GM12878 (cell line): ENCODE data around the gene MMD. TPM values are rescaled to one million over a fixed set of nuclear protein-coding genes. Genes with fewer than 3 reads are reported as not detected.

Source experiments
- ATAC-seq: fragments of 200-7000 bp; cut with Tn5 transposase; 3 replicates; pipeline ENCODE4 v1.9.1; 2020; ENCODE audit warnings: mild to moderate bottlenecking, moderate library complexity
- BruUV-seq: library from RNA; stranded (reverse); fragments of 400-500 nt; replicated peaks from 2 replicates; lab custom pipeline; 2021; lab: Mats Ljungman, UMichigan
- CTCF ChIA-PET: fragments of 300-600 bp; sonication (Branson Sonifier 250); formaldehyde crosslinking; extraction: SDS; loops from one replicate; lab custom pipeline; 2021; ENCODE audit warnings: inconsistent platforms; lab: Yijun Ruan, JAX
- POLR2A ChIA-PET: fragments of 350-600 bp; formaldehyde crosslinking; extraction: SDS; loops from one replicate; lab custom pipeline; 2021; ENCODE audit warnings: inconsistent platforms; lab: Charles Lee
- RAD21 ChIA-PET: fragments of 300-600 bp; sonication (Branson Sonifier 250); formaldehyde crosslinking; loops from one replicate; lab custom pipeline; 2023; ENCODE audit warnings: antibody characterized with exemption; ENCODE audit not compliant: unreplicated experiment; lab: Charles Lee
- SMC1A ChIA-PET: fragments of 300-600 bp; sonication (Branson Sonifier 250); formaldehyde crosslinking; loops from one replicate; lab custom pipeline; 2023; ENCODE audit not compliant: unreplicated experiment, uncharacterized antibody; lab: Charles Lee
- DNase-seq: peaks from one replicate; pipeline ENCODE4 v3.0.0-alpha.2; 2011; ENCODE audit warnings: low read depth, low spot score
- FAIRE-seq: peaks from 3 replicates; lab custom pipeline; 2011; peaks lifted over from hg19 to GRCh38; lab: Jason Lieb, UNC
- H2AFZ ChIP-seq: 2 replicates; pipeline ENCODE4 v1.6.0; 2011; ENCODE audit warnings: low read depth, low read length, control low read depth; ENCODE audit not compliant: control insufficient read depth
- H3K27ac ChIP-seq: 2 replicates; pipeline ENCODE4 v1.5.1; 2011; ENCODE audit warnings: control low read depth; ENCODE audit not compliant: control insufficient read depth, insufficient read depth
- H3K27me3 ChIP-seq, 2 experiments: replicated peaks in 1 of 2; 2 replicates each; pipeline versions ENCODE4 v1.6.0 to v1.6.1; 2011; ENCODE audit warnings: low read length in 1 of 2; ENCODE audit not compliant: control insufficient read depth in 2 of 2, insufficient read depth in 2 of 2
- H3K36me3 ChIP-seq, 2 experiments: 2 replicates each; pipeline ENCODE4 v1.5.1; 2011; ENCODE audit warnings: low read length in 1 of 2; ENCODE audit not compliant: control insufficient read depth in 2 of 2, insufficient read depth in 2 of 2
- H3K4me1 ChIP-seq: 2 replicates; pipeline ENCODE4 v1.6.1; 2011; ENCODE audit warnings: mild to moderate bottlenecking, low read length, moderate library complexity, mixed read lengths; ENCODE audit not compliant: control insufficient read depth, insufficient read depth
- H3K4me2 ChIP-seq: 2 replicates; pipeline ENCODE4 v1.6.0; 2011; ENCODE audit warnings: control low read depth; ENCODE audit not compliant: control insufficient read depth, insufficient read depth
- H3K4me3 ChIP-seq: fragments of 200-600 bp; sonication (generic); 2 replicates; pipeline ENCODE4 v1.5.1; 2016
- H3K79me2 ChIP-seq: 2 replicates; pipeline ENCODE4 v1.6.0; 2011; ENCODE audit warnings: low read length; ENCODE audit not compliant: control insufficient read depth, insufficient read depth
- H3K9ac ChIP-seq: 2 replicates; pipeline ENCODE4 v1.8.0; 2011; ENCODE audit warnings: low read length, control low read depth, mixed read lengths; ENCODE audit not compliant: control insufficient read depth, insufficient read depth
- H3K9me3 ChIP-seq: replicated peaks from 3 replicates; pipeline ENCODE4 v1.5.1; 2011; ENCODE audit warnings: mild to moderate bottlenecking, low read length; ENCODE audit not compliant: control insufficient read depth, insufficient read depth
- H4K20me1 ChIP-seq: 2 replicates; pipeline ENCODE4 v1.6.0; 2011; ENCODE audit not compliant: control insufficient read depth, insufficient read depth
- BRCA1 ChIP-seq: IDR thresholded peaks from 2 replicates; pipeline ENCODE4 v1.6.1; 2011; ENCODE audit warnings: low read depth, low read length, improper control_type of control experiment
- MTA2 ChIP-seq: fragments of 450-650 bp; IDR thresholded peaks from 2 replicates; pipeline ENCODE4 v1.6.1; 2016; ENCODE audit warnings: low read depth, mild to moderate bottlenecking, moderate library complexity
- MXI1 ChIP-seq: fragments of 150-350 bp; IDR thresholded peaks from 2 replicates; pipeline ENCODE4 v1.6.1; 2011; ENCODE audit warnings: low read depth, mild to moderate bottlenecking, inconsistent platforms, low read length, improper control_type of control experiment
- NR2C1 ChIP-seq: fragments of 450-650 bp; IDR thresholded peaks from 2 replicates; pipeline ENCODE4 v1.6.1; 2017; ENCODE audit warnings: antibody characterized with exemption, mild to moderate bottlenecking, moderate library complexity
- NRF1 ChIP-seq: conservative IDR thresholded peaks from 2 replicates; pipeline ENCODE4 v1.6.1; 2011; ENCODE audit warnings: mild to moderate bottlenecking, low read depth, low read length, improper control_type of control experiment
- POLR2A ChIP-seq: IDR thresholded peaks from 2 replicates; pipeline ENCODE4 v1.6.1; 2011; ENCODE audit warnings: low read depth, mild to moderate bottlenecking, low read length
- RUNX3 ChIP-seq: IDR thresholded peaks from 2 replicates; pipeline ENCODE4 v1.6.1; 2012; ENCODE audit warnings: low read length, inconsistent platforms
- SPI1 ChIP-seq: IDR thresholded peaks from 2 replicates; pipeline ENCODE4 v1.6.1; 2011; ENCODE audit warnings: low read depth, mild to moderate bottlenecking, low read length, moderate library complexity, borderline replicate concordance; ENCODE audit not compliant: insufficient read depth
- STAT1 ChIP-seq: fragments of 450-650 bp; conservative IDR thresholded peaks from 2 replicates; pipeline ENCODE4 v1.6.1; 2014; ENCODE audit warnings: antibody characterized with exemption, mild to moderate bottlenecking
- TAF1 ChIP-seq: IDR thresholded peaks from 2 replicates; pipeline ENCODE4 v1.6.1; 2011; ENCODE audit warnings: mild to moderate bottlenecking, low read depth, low read length, borderline replicate concordance
- TCF7 ChIP-seq: IDR thresholded peaks from 2 replicates; pipeline ENCODE4 v1.6.1; 2014; ENCODE audit warnings: antibody characterized with exemption, borderline replicate concordance
- ZBED1 ChIP-seq: IDR thresholded peaks from 2 replicates; pipeline ENCODE4 v1.6.1; 2016; ENCODE audit warnings: borderline replicate concordance
- ZSCAN29 ChIP-seq: fragments of 450-650 bp; IDR thresholded peaks from 2 replicates; pipeline ENCODE4 v1.6.1; 2017; ENCODE audit warnings: mild to moderate bottlenecking, moderate library complexity
- WGBS: methylation state at CpG from one replicate; pipeline ENCODE4 v1.1.6; 2016; ENCODE audit warnings: low lambda C conversion rate; ENCODE audit not compliant: insufficient replicate concordance, insufficient coverage; ENCODE audit errors: missing lambda C conversion rate; 5-methylcytosine and 5-hydroxymethylcytosine counted together
- in situ Hi-C: fragments of 300-500 bp; cut with MboI; formaldehyde crosslinking; loops from 9 replicates; pipeline ENCODE4 v1.14.3; 2018; ENCODE audit warnings: mixed read lengths
- intact Hi-C: fragments of 100-400 bp; cut with micrococcal nuclease; formaldehyde crosslinking; loops from one replicate; pipeline ENCODE4 v1.14.2; 2022; ENCODE audit not compliant: unreplicated experiment
- polyA plus RNA-seq, 11 experiments: library from polyadenylated mRNA; depleted of rRNA in 4 of 11; unstranded in 6 of 11; stranded (reverse) in 5 of 11; fragments of >200 nt; fragmentation: Nextera tagmentation in 4 of 11; fragmentation: Illumina TruSeq in 1 of 11; extraction: Ambion mirVana in 4 of 11; extraction: Trizol in 1 of 11; gene quantifications; 1 replicate in 1 of 11; 2 replicates in 10 of 11; pipeline versions ENCODE4 v1.2.1 to v1.2.3, GENCODE V29; 2011 to 2016; ENCODE audit warnings: inconsistent platforms in 2 of 11, missing spikeins in 2 of 11, low read depth in 1 of 11
- total RNA-seq, 4 experiments: library from RNA; depleted of rRNA in 3 of 4; stranded (reverse); fragments of >200 nt in 3 of 4; fragmentation: Illumina TruSeq in 1 of 4; extraction: Trizol in 1 of 4; gene quantifications; 2 replicates each; pipeline versions ENCODE4 v1.2.1 to v1.2.3, GENCODE V29; 2013 to 2021
- TF ChIP-seq, protein P1 (sequence below): IDR thresholded peaks from 2 replicates; pipeline ENCODE4 v1.6.1; 2012; ENCODE audit warnings: mild to moderate bottlenecking, low read depth, low read length
- TF ChIP-seq, protein P2 (sequence below): fragments of 450-650 bp; IDR thresholded peaks from 2 replicates; pipeline ENCODE4 v1.6.1; 2017; ENCODE audit warnings: mild to moderate bottlenecking, moderate library complexity

MMD gene
- total and polyA plus RNA-seq, 10 of the 15 experiments (the other 5 are each of a cell fraction or from before 2014, with no cell fraction given), result 8.0 to 46.7 (median 22.3) TPM

- TF ChIP-seq, protein P1, sequence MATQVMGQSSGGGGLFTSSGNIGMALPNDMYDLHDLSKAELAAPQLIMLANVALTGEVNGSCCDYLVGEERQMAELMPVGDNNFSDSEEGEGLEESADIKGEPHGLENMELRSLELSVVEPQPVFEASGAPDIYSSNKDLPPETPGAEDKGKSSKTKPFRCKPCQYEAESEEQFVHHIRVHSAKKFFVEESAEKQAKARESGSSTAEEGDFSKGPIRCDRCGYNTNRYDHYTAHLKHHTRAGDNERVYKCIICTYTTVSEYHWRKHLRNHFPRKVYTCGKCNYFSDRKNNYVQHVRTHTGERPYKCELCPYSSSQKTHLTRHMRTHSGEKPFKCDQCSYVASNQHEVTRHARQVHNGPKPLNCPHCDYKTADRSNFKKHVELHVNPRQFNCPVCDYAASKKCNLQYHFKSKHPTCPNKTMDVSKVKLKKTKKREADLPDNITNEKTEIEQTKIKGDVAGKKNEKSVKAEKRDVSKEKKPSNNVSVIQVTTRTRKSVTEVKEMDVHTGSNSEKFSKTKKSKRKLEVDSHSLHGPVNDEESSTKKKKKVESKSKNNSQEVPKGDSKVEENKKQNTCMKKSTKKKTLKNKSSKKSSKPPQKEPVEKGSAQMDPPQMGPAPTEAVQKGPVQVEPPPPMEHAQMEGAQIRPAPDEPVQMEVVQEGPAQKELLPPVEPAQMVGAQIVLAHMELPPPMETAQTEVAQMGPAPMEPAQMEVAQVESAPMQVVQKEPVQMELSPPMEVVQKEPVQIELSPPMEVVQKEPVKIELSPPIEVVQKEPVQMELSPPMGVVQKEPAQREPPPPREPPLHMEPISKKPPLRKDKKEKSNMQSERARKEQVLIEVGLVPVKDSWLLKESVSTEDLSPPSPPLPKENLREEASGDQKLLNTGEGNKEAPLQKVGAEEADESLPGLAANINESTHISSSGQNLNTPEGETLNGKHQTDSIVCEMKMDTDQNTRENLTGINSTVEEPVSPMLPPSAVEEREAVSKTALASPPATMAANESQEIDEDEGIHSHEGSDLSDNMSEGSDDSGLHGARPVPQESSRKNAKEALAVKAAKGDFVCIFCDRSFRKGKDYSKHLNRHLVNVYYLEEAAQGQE, result no peak
- no peak for TF ChIP-seq ZSCAN29
- peak; percentile 54; the same call in 1 of the 2 replicates for TF ChIP-seq POLR2A
Observed at GRCh38 chr17:55420776-55421178, 858 bp downstream of the MMD start (continued).

DNA sequence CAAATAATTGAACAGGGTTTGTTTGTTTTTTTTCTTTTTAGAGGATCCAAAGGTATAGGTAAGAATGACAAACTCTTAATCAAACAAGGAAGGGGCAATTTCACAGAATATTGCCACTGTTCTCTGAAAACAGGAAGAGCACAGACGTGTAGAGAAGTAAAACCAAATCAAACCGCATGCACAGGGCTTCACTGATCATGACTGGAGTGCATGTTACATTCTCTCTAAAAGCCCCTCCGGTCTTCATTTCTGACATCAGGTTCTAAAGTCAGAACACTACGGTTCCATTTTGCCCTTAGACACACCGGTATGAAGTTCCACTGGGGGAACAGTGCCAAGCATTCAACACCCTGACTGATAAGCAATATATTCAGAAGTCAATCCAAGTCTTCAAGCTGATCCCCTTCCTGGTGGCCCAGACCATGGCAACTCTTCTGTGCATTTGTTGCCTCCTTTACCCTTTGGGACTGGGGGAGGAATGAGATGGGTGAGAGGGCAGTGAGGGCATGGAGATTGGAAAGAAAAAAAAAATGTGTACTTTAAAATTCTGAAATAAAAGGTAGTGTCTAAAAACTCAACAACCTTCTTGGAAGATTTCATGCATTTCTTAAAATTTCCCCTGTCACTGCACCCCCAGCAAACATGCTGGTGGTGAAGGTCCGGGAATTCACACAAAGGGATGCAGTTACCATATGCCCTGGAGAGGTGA, 1.4 kb downstream of the MMD start:
- H4K20me1 ChIP-seq, result no peaks in the 10 kb centered on the region
- no peaks in the 10 kb centered on the region for H3K9me3 ChIP-seq
- in situ Hi-C loops (loop anchor here (5.0 kb wide), 1 partner anchor 92 kb away; the partner anchor contains the start of gene SMIM36), intact Hi-C loops (loop anchor here (1.0 kb wide), 1 partner anchor 94 kb away; no protein-coding TSS in a partner anchor)
- H3K27ac ChIP-seq, result peak overlapping the region; percentile 91
- DNase-seq (no peak), FAIRE-seq (peak; percentile 62), ATAC-seq (peak; percentile 59)
- RAD21 ChIA-PET, result interaction anchor here (0.6 to 8.9 kb wide), 5 partner anchors 15 to 92 kb away, joined by 3 to 99 read pairs (median 12); partner anchors contain the start of gene SMIM36
- POLR2A ChIA-PET, result interaction anchor here (1.7 to 6.4 kb wide), 3 partner anchors 10 to 38 kb away, joined by 4 to 106 read pairs (median 19); no protein-coding TSS in a partner anchor
- H3K27me3 ChIP-seq, result no peaks in the 10 kb centered on the region
- peaks cover 68% of the 10 kb centered on the region for H3K79me2 ChIP-seq
- H3K36me3 ChIP-seq, result no peaks in the 10 kb centered on the region
- H3K4me3 ChIP-seq, result peak overlapping the region; percentile 94
- BruUV-seq, result TSS peak; percentile 72
- WGBS, result 4% methylated on average over 6 of the region's 6 CpGs
- H2AFZ ChIP-seq, result peak overlapping the region; percentile 31
- H3K4me1 ChIP-seq, result peaks cover 31% of the 10 kb centered on the region
- SMC1A ChIA-PET, result interaction anchor here (1.1 to 16.9 kb wide), 7 partner anchors 14 to 91 kb away, joined by 3 to 359 read pairs (median 23); partner anchors contain the start of gene SMIM36
- H3K9ac ChIP-seq, result peak overlapping the region; percentile 99
- peak overlapping the region; percentile 77 for H3K4me2 ChIP-seq
- CTCF ChIA-PET, result interaction anchor here (1.6 to 1.7 kb wide), 3 partner anchors 17 to 94 kb away, joined by 5 to 6 read pairs (median 5); no protein-coding TSS in a partner anchor
- peak; percentile 94 for TF ChIP-seq SPI1
- no peak for TF ChIP-seq NR2C1
- TF ChIP-seq TCF7, result no peak; the same call in 1 of the 2 replicates
- peak; percentile 42; the same call in 1 of the 2 replicates for TF ChIP-seq TAF1
- TF ChIP-seq, protein P2, sequence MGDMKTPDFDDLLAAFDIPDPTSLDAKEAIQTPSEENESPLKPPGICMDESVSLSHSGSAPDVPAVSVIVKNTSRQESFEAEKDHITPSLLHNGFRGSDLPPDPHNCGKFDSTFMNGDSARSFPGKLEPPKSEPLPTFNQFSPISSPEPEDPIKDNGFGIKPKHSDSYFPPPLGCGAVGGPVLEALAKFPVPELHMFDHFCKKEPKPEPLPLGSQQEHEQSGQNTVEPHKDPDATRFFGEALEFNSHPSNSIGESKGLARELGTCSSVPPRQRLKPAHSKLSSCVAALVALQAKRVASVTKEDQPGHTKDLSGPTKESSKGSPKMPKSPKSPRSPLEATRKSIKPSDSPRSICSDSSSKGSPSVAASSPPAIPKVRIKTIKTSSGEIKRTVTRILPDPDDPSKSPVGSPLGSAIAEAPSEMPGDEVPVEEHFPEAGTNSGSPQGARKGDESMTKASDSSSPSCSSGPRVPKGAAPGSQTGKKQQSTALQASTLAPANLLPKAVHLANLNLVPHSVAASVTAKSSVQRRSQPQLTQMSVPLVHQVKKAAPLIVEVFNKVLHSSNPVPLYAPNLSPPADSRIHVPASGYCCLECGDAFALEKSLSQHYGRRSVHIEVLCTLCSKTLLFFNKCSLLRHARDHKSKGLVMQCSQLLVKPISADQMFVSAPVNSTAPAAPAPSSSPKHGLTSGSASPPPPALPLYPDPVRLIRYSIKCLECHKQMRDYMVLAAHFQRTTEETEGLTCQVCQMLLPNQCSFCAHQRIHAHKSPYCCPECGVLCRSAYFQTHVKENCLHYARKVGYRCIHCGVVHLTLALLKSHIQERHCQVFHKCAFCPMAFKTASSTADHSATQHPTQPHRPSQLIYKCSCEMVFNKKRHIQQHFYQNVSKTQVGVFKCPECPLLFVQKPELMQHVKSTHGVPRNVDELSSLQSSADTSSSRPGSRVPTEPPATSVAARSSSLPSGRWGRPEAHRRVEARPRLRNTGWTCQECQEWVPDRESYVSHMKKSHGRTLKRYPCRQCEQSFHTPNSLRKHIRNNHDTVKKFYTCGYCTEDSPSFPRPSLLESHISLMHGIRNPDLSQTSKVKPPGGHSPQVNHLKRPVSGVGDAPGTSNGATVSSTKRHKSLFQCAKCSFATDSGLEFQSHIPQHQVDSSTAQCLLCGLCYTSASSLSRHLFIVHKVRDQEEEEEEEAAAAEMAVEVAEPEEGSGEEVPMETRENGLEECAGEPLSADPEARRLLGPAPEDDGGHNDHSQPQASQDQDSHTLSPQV, result no peak
- TF ChIP-seq NRF1, result no peak
- no peak for TF ChIP-seq MXI1
- no peak for TF ChIP-seq MTA2
- peak; percentile 70; the same call in 1 of the 2 replicates for TF ChIP-seq ZBED1
- TF ChIP-seq STAT1, result 0 out of 2 replicates have a peak, but pooled peaks have one; percentile 48
- TF ChIP-seq BRCA1, result no peak
- peak; percentile 88 for TF ChIP-seq RUNX3
